HFFc6 (cell line): Measurements from ENCODE around the gene ARFGAP3. TPM values are rescaled to one million over a fixed set of nuclear protein-coding genes. Genes with fewer than 3 reads are reported as not detected.

Experiments used
- DNase-seq: peaks from one replicate; pipeline ENCODE4 v3.0.0-alpha.2; 2018
- H3K27ac Mint-ChIP-seq: 2 replicates; pipeline ENCODE4 v1.8.0; 2020; ENCODE audit warnings: mild to moderate bottlenecking, mixed read lengths
- H3K27me3 Mint-ChIP-seq: 2 replicates; pipeline ENCODE4 v1.8.0; 2021; ENCODE audit warnings: mild to moderate bottlenecking, moderate library complexity, mixed read lengths; ENCODE audit not compliant: insufficient read depth
- H3K36me3 Mint-ChIP-seq: 2 replicates; pipeline ENCODE4 v1.8.0; 2021; ENCODE audit warnings: low read depth, mixed read lengths
- H3K4me1 Mint-ChIP-seq: 2 replicates; pipeline ENCODE4 v1.8.0; 2020; ENCODE audit warnings: low read depth, mixed read lengths
- H3K4me3 Mint-ChIP-seq: 2 replicates; pipeline ENCODE4 v1.8.0; 2020; ENCODE audit warnings: mild to moderate bottlenecking, moderate library complexity, mixed read lengths
- H3K9me3 Mint-ChIP-seq: 2 replicates; pipeline ENCODE4 v1.8.0; 2020; ENCODE audit warnings: mild to moderate bottlenecking, mixed read lengths
- CTCF ChIP-seq: fragments of 200-600 bp; sonication (generic); IDR thresholded peaks from 2 replicates; pipeline ENCODE4 v1.5.0; 2021; ENCODE audit warnings: antibody characterized with exemption, mild to moderate bottlenecking
- long read RNA-seq: library from polyadenylated mRNA; unstranded; transcript quantifications from one replicate; pipeline ENCODE4 v2.0.0, GENCODE V29; 2019
- total RNA-seq, 6 experiments: library from RNA; stranded (reverse); fragmentation: NEBNext Ultra II Directional; extraction: Animal tissue kit (Norgen Biotek cat#: 25700); gene quantifications; 2 replicates in 1 of 6; 3 replicates in 5 of 6; pipeline ENCODE4 v1.2.3, GENCODE V29; 2021

The ARFGAP3 gene
- 10 to 100 TPM; 62.6 to 77.7 (median 66.8) TPM for total RNA-seq
- long read RNA-seq, transcript ARFGAP3-201 (16 exons, 2,857 nt), result major isoform, 108 of 151 reads
- long read RNA-seq, partial matches to known transcripts, result 28 of 151 reads
- long read RNA-seq, other reads (novel, unspliced or antisense), result 14 of 151 reads

- H3K27ac Mint-ChIP-seq, result peak within 1 kb of the TSS; percentile 94
- H3K4me3 Mint-ChIP-seq, result peak within 1 kb of the TSS; percentile 94
- H3K4me1 Mint-ChIP-seq, result peaks cover 23% of the 10 kb centered on the region
- no peaks in the 10 kb centered on the region; the same call in 1 of the 2 replicates for H3K9me3 Mint-ChIP-seq
- peaks cover 6% of the 10 kb centered on the region for H3K27me3 Mint-ChIP-seq
- TF ChIP-seq CTCF, result no peak
- peaks cover 27% of the 10 kb centered on the region for H3K36me3 Mint-ChIP-seq
- peak; percentile 83 for DNase-seq
These were observed at the start of gene ARFGAP3 for GRCh38 chr22:42856865-42857704. TSS of gene ARFGAP3 (minus strand) at chr22:42857273. CDS start at chr22:42857182, 91 bp downstream.

- peaks cover 5% of the 10 kb centered on the region for H3K36me3 Mint-ChIP-seq
- no peak for DNase-seq
- no peaks in the 10 kb centered on the region; the same call in 1 of the 2 replicates for H3K4me1 Mint-ChIP-seq
- no peaks in the 10 kb centered on the region; the same call in 1 of the 2 replicates for H3K27me3 Mint-ChIP-seq
- TF ChIP-seq CTCF, result no peak
- H3K9me3 Mint-ChIP-seq, result no peaks in the 10 kb centered on the region
- no peak overlapping the region for H3K4me3 Mint-ChIP-seq
- no peak overlapping the region for H3K27ac Mint-ChIP-seq
These were observed 48.7 kb upstream of the ARFGAP3 start for GRCh38 chr22:42905702-42906183.

GRCh38 chr22:42905217-42905616 is 48.1 kb upstream of the ARFGAP3 start:
- no peaks in the 10 kb centered on the region for H3K9me3 Mint-ChIP-seq
- no peaks in the 10 kb centered on the region; the same call in 1 of the 2 replicates for H3K27me3 Mint-ChIP-seq
- no peak for DNase-seq
- peaks cover 5% of the 10 kb centered on the region for H3K36me3 Mint-ChIP-seq
- H3K27ac Mint-ChIP-seq, result no peak overlapping the region
- TF ChIP-seq CTCF, result no peak
- H3K4me3 Mint-ChIP-seq, result no peak overlapping the region
- no peaks in the 10 kb centered on the region; the same call in 1 of the 2 replicates for H3K4me1 Mint-ChIP-seq

- Mint-ChIP-seq H3K27ac (0 out of 2 replicates have a peak overlapping the region, but pooled peaks have one; percentile 29), H3K4me1 (no peaks in the 10 kb centered on the region; the same call in 1 of the 2 replicates), H3K4me3 (no peak overlapping the region; the same call in 1 of the 2 replicates), H3K9me3 (no peaks in the 10 kb centered on the region), H3K27me3 (peaks cover 5% of the 10 kb centered on the region), H3K36me3 (peaks cover 5% of the 10 kb centered on the region)
- no peak for DNase-seq
- no peak for TF ChIP-seq CTCF
These were observed 47.0 kb upstream of the ARFGAP3 start for GRCh38 chr22:42904050-42904449.

GRCh38 chr22:42902875-42903510 is 45.9 kb upstream of the ARFGAP3 start:
- H3K36me3 Mint-ChIP-seq, result no peaks in the 10 kb centered on the region
- no peak; the same call in 1 of the 2 replicates for TF ChIP-seq CTCF
- H3K9me3 Mint-ChIP-seq, result no peaks in the 10 kb centered on the region
- H3K27me3 Mint-ChIP-seq, result peaks cover 5% of the 10 kb centered on the region
- H3K4me3 Mint-ChIP-seq, result no peak overlapping the region
- H3K4me1 Mint-ChIP-seq, result no peaks in the 10 kb centered on the region; the same call in 1 of the 2 replicates
- H3K27ac Mint-ChIP-seq, result peak overlapping the region; percentile 30
- no peak for DNase-seq
